Mucosa of descending colon (tissue), 3 donors: ENCODE results near the gene NR2F1-AS1. TPM values are rescaled to one million over a fixed set of nuclear protein-coding genes. Genes with fewer than 3 reads are reported as not detected.
"Not testable (repeated sequence)": the region's sequence is repeated elsewhere in the genome, so short reads cannot be mapped to it uniquely, and the experiment has no call there.

Experiments
- ATAC-seq: fragments of 200-7000 bp; cut with Tn5 transposase; one replicate; pipeline ENCODE4 v1.9.1; 2020; ENCODE audit warnings: mild to moderate bottlenecking, moderate library complexity
- DNase-seq, 3 donors: peaks; one replicate each; pipeline ENCODE4 v3.0.0-alpha.2; 2020
- H3K36me3 ChIP-seq: fragments of 200-600 bp; one replicate; pipeline ENCODE4 v1.8.0; 2021; ENCODE audit warnings: low read depth, mild to moderate bottlenecking
- H3K4me1 ChIP-seq: fragments of 200-600 bp; one replicate; pipeline ENCODE4 v1.8.0; 2021; ENCODE audit warnings: low read depth, mild to moderate bottlenecking
- H3K4me3 ChIP-seq: fragments of 200-600 bp; one replicate; pipeline ENCODE4 v1.8.0; 2021; ENCODE audit warnings: mild to moderate bottlenecking
- H3K9me3 ChIP-seq: fragments of 200-600 bp; one replicate; pipeline ENCODE4 v1.8.0; 2021; ENCODE audit warnings: mild to moderate bottlenecking
- intact Hi-C, 2 donors: fragments of 100-400 bp; cut with DNase I in 1 of 2; cut with micrococcal nuclease in 1 of 2; formaldehyde crosslinking; loops; one replicate each; pipeline versions ENCODE4 v1.11.0 to v1.11.1; 2022; cut with DNase I, micrococcal nuclease
- total RNA-seq, 3 donors: library from RNA; stranded (reverse); fragmentation: NEBNext Ultra II Directional in 2 of 3; extraction: Animal tissue kit (Norgen Biotek cat#: 25700) in 2 of 3; gene quantifications; one replicate each; pipeline versions ENCODE4 v1.2.1 to v1.2.4, GENCODE V29; 2021 to 2023
- TF ChIP-seq, protein P1 (sequence below): fragments of 200-600 bp; IDR thresholded peaks from one replicate; pipeline ENCODE4 v1.8.0; 2022; ENCODE audit warnings: antibody characterized with exemption, mild to moderate bottlenecking
- donor health status: DM: no; HTN: no; CAD: no; lungs with moderate emphysema.
- donor health status: DM: no; HTN: no; CAD: no.
- donor health status: DM: no; HTN: yes; CAD: no.

NR2F1-AS1 gene
- total RNA-seq, 3 donors from 2014 or later, result 1.5 to 5.7 (median 2.2) TPM

- H3K9me3 ChIP-seq, result no peaks in the 10 kb centered on the region
- TF ChIP-seq, protein P1, sequence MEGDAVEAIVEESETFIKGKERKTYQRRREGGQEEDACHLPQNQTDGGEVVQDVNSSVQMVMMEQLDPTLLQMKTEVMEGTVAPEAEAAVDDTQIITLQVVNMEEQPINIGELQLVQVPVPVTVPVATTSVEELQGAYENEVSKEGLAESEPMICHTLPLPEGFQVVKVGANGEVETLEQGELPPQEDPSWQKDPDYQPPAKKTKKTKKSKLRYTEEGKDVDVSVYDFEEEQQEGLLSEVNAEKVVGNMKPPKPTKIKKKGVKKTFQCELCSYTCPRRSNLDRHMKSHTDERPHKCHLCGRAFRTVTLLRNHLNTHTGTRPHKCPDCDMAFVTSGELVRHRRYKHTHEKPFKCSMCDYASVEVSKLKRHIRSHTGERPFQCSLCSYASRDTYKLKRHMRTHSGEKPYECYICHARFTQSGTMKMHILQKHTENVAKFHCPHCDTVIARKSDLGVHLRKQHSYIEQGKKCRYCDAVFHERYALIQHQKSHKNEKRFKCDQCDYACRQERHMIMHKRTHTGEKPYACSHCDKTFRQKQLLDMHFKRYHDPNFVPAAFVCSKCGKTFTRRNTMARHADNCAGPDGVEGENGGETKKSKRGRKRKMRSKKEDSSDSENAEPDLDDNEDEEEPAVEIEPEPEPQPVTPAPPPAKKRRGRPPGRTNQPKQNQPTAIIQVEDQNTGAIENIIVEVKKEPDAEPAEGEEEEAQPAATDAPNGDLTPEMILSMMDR, result no peak
- no peak for ATAC-seq
- H3K4me1 ChIP-seq, result peaks cover 4% of the 10 kb centered on the region
- H3K36me3 ChIP-seq, result no peaks in the 10 kb centered on the region
- intact Hi-C loops, result no loop called here
- DNase-seq, result no peak
- no peak overlapping the region for H3K4me3 ChIP-seq
Measured at GRCh38 chr5:93570294-93571113, 10.5 kb downstream of the NR2F1-AS1 start.

GRCh38 chr5:93569300-93570160 is 11.5 kb downstream of the NR2F1-AS1 start:
- intact Hi-C loops, result no loop called here
- TF ChIP-seq, protein P1, result no peak
- peaks cover 4% of the 10 kb centered on the region for H3K4me1 ChIP-seq
- no peak overlapping the region for H3K4me3 ChIP-seq
- H3K9me3 ChIP-seq, result no peaks in the 10 kb centered on the region
- H3K36me3 ChIP-seq, result no peaks in the 10 kb centered on the region
- ATAC-seq (no peak), DNase-seq (no peak)

GRCh38 chr5:93567424-93567823 is 13.6 kb downstream of the NR2F1-AS1 start:
- Histone ChIP-seq H3K4me1 (peaks cover 4% of the 10 kb centered on the region), H3K9me3 (no peaks in the 10 kb centered on the region), H3K36me3 (no peaks in the 10 kb centered on the region), H3K4me3 (no peak overlapping the region)
- intact Hi-C loops, result no loop called here
- TF ChIP-seq, protein P1, result no peak
- ATAC-seq (no peak), DNase-seq (no peak)

DNA sequence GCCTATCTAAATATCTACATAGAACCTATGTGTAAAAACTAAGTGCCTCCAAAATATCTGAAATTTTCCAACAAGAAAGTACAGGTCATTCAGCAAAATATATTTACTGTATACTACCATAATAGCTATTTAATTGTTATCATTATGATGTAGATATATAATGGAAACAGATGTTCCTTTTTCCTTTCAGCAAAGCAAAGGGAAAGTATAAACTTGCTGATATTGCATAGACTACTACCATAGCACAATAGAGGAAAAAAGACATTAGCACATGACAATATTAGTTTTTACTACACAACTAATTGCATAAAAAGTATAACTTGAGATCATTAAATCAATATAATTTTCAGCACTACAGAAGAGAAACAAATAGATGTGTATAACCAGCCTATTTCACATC is 14.9 kb downstream of the NR2F1-AS1 start:
- H3K4me1 ChIP-seq, result peaks cover 4% of the 10 kb centered on the region
- TF ChIP-seq, protein P1, result no peak
- no peak overlapping the region for H3K4me3 ChIP-seq
- intact Hi-C loops, result no loop called here
- ATAC-seq (no peak), DNase-seq (no peak)
- H3K36me3 ChIP-seq, result no peaks in the 10 kb centered on the region
- H3K9me3 ChIP-seq, result no peaks in the 10 kb centered on the region

- ATAC-seq, result no peak
- no peak overlapping the region for H3K4me3 ChIP-seq
- no peaks in the 10 kb centered on the region for H3K36me3 ChIP-seq
- H3K4me1 ChIP-seq, result no peaks in the 10 kb centered on the region
- no peaks in the 10 kb centered on the region for H3K9me3 ChIP-seq
- TF ChIP-seq, protein P1, result no peak
- intact Hi-C loops, result no loop called here
- no peak for DNase-seq
Measured at GRCh38 chr5:93557021-93557604, 23.9 kb downstream of the NR2F1-AS1 start.

DNA sequence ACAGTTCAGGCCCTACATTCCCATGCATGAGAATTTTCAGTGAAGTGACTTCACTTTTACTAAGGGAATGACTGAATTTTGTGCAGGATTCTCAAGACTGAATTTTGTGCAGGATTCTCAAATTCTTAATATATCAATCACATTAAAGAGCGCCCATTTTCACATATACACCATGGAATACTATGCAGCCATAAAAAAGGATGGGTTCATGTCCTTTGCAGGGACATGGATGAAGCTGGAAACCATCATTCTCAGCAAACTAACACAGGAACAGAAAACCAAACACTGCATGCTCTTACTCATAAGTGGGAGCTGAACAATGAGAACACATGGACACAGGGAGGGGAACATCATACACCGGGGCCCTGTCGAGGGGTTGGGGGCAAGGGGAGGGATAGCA is 31.4 kb downstream of the NR2F1-AS1 start:
- H3K4me3 ChIP-seq, H3K36me3 ChIP-seq, H3K9me3 ChIP-seq, DNase-seq, H3K4me1 ChIP-seq, ATAC-seq, intact Hi-C loops: not testable (repeated sequence)
